Epithelial cell of proximal tubule (primary cell): Measurements from ENCODE around the gene TNFRSF13B. TPM values are rescaled to one million over a fixed set of nuclear protein-coding genes. Genes with fewer than 3 reads are reported as not detected.
"Not testable (repeated sequence)": the region's sequence is repeated elsewhere in the genome, so short reads cannot be mapped to it uniquely, and the experiment has no call there.

ENCODE experiments used
- DNase-seq: peaks from one replicate; pipeline ENCODE4 v3.0.0-alpha.2; 2011; ENCODE audit warnings: low read depth
- H3K4me3 ChIP-seq: 2 replicates; pipeline ENCODE4 v1.5.1; 2011; ENCODE audit warnings: low read depth, mild to moderate bottlenecking, low read length
- CTCF ChIP-seq: conservative IDR thresholded peaks from 2 replicates; pipeline ENCODE4 v1.5.1; 2012; ENCODE audit warnings: low read depth, mild to moderate bottlenecking, low read length
- total RNA-seq: library from RNA; depleted of rRNA; stranded (reverse); fragments of >200 nt; gene quantifications from 2 replicates; pipeline ENCODE4 v1.2.3, GENCODE V29; 2015

Gene TNFRSF13B
- total RNA-seq, 1 donor from 2014 or later = not detected

GRCh38 chr17:16980813-16981731, 9.2 kb upstream of the TNFRSF13B start:
- no peak overlapping the region for H3K4me3 ChIP-seq
- no peak for DNase-seq
- no peak for TF ChIP-seq CTCF

- H3K4me3 ChIP-seq = no peak overlapping the region
- no peak for DNase-seq
- no peak for TF ChIP-seq CTCF
Observed at GRCh38 chr17:16980061-16980460, 8.1 kb upstream of the TNFRSF13B start.

GRCh38 chr17:16979237-16979823, 7.4 kb upstream of the TNFRSF13B start:
- not testable (repeated sequence) for DNase-seq, H3K4me3 ChIP-seq

- TF ChIP-seq CTCF = no peak
- DNase-seq = peak; percentile 35
- H3K4me3 ChIP-seq = no peak overlapping the region
Observed at GRCh38 chr17:16977932-16978331, 6.0 kb upstream of the TNFRSF13B start.

- DNase-seq = no peak
- TF ChIP-seq CTCF = no peak
- no peak overlapping the region for H3K4me3 ChIP-seq
Observed at GRCh38 chr17:16976725-16977550, 5.0 kb upstream of the TNFRSF13B start.

GRCh38 chr17:16975744-16976625, 4.1 kb upstream of the TNFRSF13B start:
- no peak overlapping the region for H3K4me3 ChIP-seq
- TF ChIP-seq CTCF = no peak
- no peak for DNase-seq

- no peak overlapping the region for H3K4me3 ChIP-seq
- DNase-seq = no peak
Observed at GRCh38 chr17:16975277-16975651, 3.3 kb upstream of the TNFRSF13B start.

More at GRCh38 chr17:16975277-16975651, 3.3 kb upstream of the TNFRSF13B start:
- TF ChIP-seq CTCF = no peak
